Stimulated activated CD4-positive, alpha-beta T cell treated with anti-CD3 and anti-CD28 coated beads, Interleukin-15, amount 100 ng/mL, for 48 hours (primary cell): ENCODE results near the gene PTPMT1.

ENCODE experiments used
- DNase-seq, 2 donors: peaks; one replicate each; pipeline ENCODE4 v3.0.0-alpha.2; 2020; ENCODE audit warnings: low read depth in 2 of 2

The PTPMT1 gene

GRCh38 chr11:47607380-47607779 lies 42.0 kb downstream of the PTPMT1 start:
- no peak for DNase-seq

GRCh38 chr11:47609675-47610074 lies 44.3 kb downstream of the PTPMT1 start:
- DNase-seq: no peak

GRCh38 chr11:47611348-47611794 lies 46.0 kb downstream of the PTPMT1 start:
- no peak for DNase-seq

- DNase-seq: no peak
Measured at GRCh38 chr11:47615249-47615648, 49.9 kb downstream of the PTPMT1 start.

GRCh38 chr11:47616726-47617416 lies 51.5 kb downstream of the PTPMT1 start:
- no peak for DNase-seq

GRCh38 chr11:47617417-47617809 lies 52.0 kb downstream of the PTPMT1 start:
- no peak for DNase-seq

GRCh38 chr11:47620836-47621378 lies 55.5 kb downstream of the PTPMT1 start:
- DNase-seq: no peak
